ENCODE results near the gene TAS1R3. TPM values are rescaled to one million over a fixed set of nuclear protein-coding genes. Genes with fewer than 3 reads are reported as not detected.

TAS1R3 gene
- total RNA-seq, 1 experiment from 2014 or later, result 0.28 TPM

GRCh38 chr1:1364266-1364665 lies 33.2 kb downstream of the TAS1R3 start:
- H3K27me3 ChIP-seq (ENCODE audit: insufficient read depth, low read length), result no peaks in the 10 kb centered on the region
- no peak overlapping the region for H2BK15ac ChIP-seq (ENCODE audit: low read depth, low read length)
- H2BK5ac ChIP-seq (ENCODE audit: insufficient read length, low read length), result no peak overlapping the region
- Mint-ChIP-seq H3K27me3 (ENCODE audit: low read depth) (peaks cover 34% of the 10 kb centered on the region), H3K27ac (no peak overlapping the region; a peak in 1 of 7 replicates), H3K4me1 (peaks cover 12 to 21% of the 10 kb centered on the region in 2 experiments), H3K36me3 (ENCODE audit: insufficient read depth in 1 of 3, low read depth in 3 of 3) (no peaks in the 10 kb centered on the region), H3K4me3 (no peak overlapping the region), H3K9me3 (no peaks in the 10 kb centered on the region; a peak in 2 of 5 replicates)
- H4K20me1 ChIP-seq (ENCODE audit: control insufficient read depth, insufficient read depth, insufficient read length), result no peaks in the 10 kb centered on the region
- H3T11ph ChIP-seq (ENCODE audit: low read length), result no peak overlapping the region
- DNase-seq, result peak; percentile 37
- no peak overlapping the region for H4K91ac ChIP-seq (ENCODE audit: insufficient read length, low read depth, low read length)
- H2AFZ ChIP-seq (ENCODE audit: low read length), result no peak overlapping the region
- no peak overlapping the region for H3K4ac ChIP-seq (ENCODE audit: low read depth, low read length)
- no peak overlapping the region for H3K14ac ChIP-seq (ENCODE audit: insufficient read depth, low read length)
- H3K23me2 ChIP-seq (ENCODE audit: insufficient read length, low read depth, low read length, poor library complexity, severe bottlenecking), result no peaks in the 10 kb centered on the region
- no peak for TF ChIP-seq CTCF (conservative IDR thresholded peaks at IDR 0.05)
- no peak overlapping the region for H2BK120ac ChIP-seq (ENCODE audit: low read depth, low read length, poor library complexity, severe bottlenecking)
- H2BK20ac ChIP-seq (ENCODE audit: low read depth, low read length, poor library complexity, severe bottlenecking), result no peak overlapping the region
- peaks cover 2% of the 10 kb centered on the region; the same call in 1 of the 2 replicates for H3K4me1 ChIP-seq (ENCODE audit: insufficient read depth, low read length)
- H3K27ac ChIP-seq (ENCODE audit: insufficient read length, low read depth, low read length), result no peak overlapping the region
- no peak overlapping the region for H2AK5ac ChIP-seq (ENCODE audit: insufficient read length, low read length)
- no peak overlapping the region for H3K56ac ChIP-seq (ENCODE audit: insufficient read length, low read depth, low read length)
- H4K5ac ChIP-seq (ENCODE audit: insufficient read length, low read depth, low read length), result no peak overlapping the region
- peaks cover 20% of the 10 kb centered on the region for H3K9me3 ChIP-seq (ENCODE audit: control insufficient read depth, low read depth, low read length)
- H4K8ac ChIP-seq (replicated peaks; ENCODE audit: insufficient read length, low read depth, low read length), result no peak overlapping the region
- H3K79me2 ChIP-seq (ENCODE audit: insufficient read depth, low read length), result no peaks in the 10 kb centered on the region
- no peak overlapping the region for H3K18ac ChIP-seq (ENCODE audit: insufficient read length, low read depth, low read length)
- no peak overlapping the region for H2BK12ac ChIP-seq (ENCODE audit: insufficient read length, low read depth, low read length)
- H3K23ac ChIP-seq (ENCODE audit: insufficient read length, low read depth, low read length), result no peak overlapping the region
- no peak overlapping the region for H3K9ac ChIP-seq (ENCODE audit: extremely low read depth, insufficient read length, low read length)
- H3K79me1 ChIP-seq (ENCODE audit: insufficient read depth, low read depth, low read length, poor library complexity, severe bottlenecking), result no peaks in the 10 kb centered on the region
- no CpG with 5 or more reads among the region's 14 CpGs for WGBS (ENCODE audit: extremely low coverage, insufficient read length, low lambda C conversion rate)
- H3K4me2 ChIP-seq (ENCODE audit: insufficient read depth, insufficient read length, low read length), result no peak overlapping the region
